Loucy (cell line): ENCODE measurements around the gene LRRTM4.

ENCODE experiments used
- CTCF ChIP-seq: fragments of 200-600 bp; sonication (generic); conservative IDR thresholded peaks from 2 replicates; pipeline ENCODE4 v1.5.1; 2014; ENCODE audit warnings: mild to moderate bottlenecking, antibody characterized with exemption, low read length
- EZH2phosphoT487 ChIP-seq: fragments of 200-600 bp; IDR thresholded peaks from 2 replicates; pipeline ENCODE4 v1.6.1; 2018; ENCODE audit warnings: antibody characterized with exemption, mild to moderate bottlenecking, moderate library complexity, borderline replicate concordance

GRCh38 chr2:76965772-76966171 is 556.4 kb downstream of the LRRTM4 start:
- TF ChIP-seq CTCF (no peak), EZH2phosphoT487 (no peak)
